HuH-7.5 (cell line): Measurements from ENCODE around the gene NEUROG1.

ENCODE experiments used
- DNase-seq: peaks from one replicate; pipeline ENCODE4 v3.0.0; 2011; ENCODE audit warnings: low spot score

NEUROG1 gene

GRCh38 chr5:135561266-135561665, 25.5 kb upstream of the NEUROG1 start:
- no peak for DNase-seq

GRCh38 chr5:135560858-135561257, 25.1 kb upstream of the NEUROG1 start:
- peak; percentile 71 for DNase-seq

- no peak for DNase-seq
Observed at GRCh38 chr5:135559354-135559753, 23.6 kb upstream of the NEUROG1 start.

DNA sequence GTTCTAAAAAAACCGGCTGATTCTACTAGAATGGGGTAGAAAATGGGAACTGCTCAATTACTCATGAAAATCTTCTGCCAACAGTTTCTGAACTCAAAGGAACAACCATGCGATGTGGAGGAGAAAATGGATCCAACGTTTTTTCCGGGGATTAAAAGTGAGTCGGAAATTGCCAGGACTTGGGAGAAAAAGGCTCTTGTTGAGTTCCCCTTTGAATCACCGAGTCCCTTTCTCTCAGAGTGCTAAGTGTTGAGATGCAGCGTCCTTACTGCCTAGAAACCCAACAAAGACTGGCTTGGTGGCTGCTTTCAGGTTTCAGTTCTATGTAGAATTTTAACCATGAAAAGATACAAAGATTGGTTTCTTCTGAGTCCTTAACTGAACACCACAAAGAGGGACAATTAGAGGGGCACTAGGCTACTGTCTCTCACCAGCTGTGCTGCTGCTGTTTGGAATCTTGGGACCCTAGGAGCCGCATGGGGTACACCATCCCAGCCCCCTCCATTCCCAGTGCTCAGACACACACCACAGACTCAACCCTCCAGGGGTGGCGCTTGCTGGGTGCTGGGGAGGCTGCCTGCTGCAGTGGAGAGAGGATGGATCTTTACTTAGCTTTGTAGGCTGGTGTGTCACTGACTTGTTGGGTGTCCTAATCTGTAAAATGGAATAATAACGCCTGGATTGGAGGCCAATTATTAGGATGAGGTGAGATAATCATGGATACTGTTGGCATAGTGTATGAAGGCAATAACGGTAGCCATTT, 21.5 kb upstream of the NEUROG1 start:
- DNase-seq: no peak

DNA sequence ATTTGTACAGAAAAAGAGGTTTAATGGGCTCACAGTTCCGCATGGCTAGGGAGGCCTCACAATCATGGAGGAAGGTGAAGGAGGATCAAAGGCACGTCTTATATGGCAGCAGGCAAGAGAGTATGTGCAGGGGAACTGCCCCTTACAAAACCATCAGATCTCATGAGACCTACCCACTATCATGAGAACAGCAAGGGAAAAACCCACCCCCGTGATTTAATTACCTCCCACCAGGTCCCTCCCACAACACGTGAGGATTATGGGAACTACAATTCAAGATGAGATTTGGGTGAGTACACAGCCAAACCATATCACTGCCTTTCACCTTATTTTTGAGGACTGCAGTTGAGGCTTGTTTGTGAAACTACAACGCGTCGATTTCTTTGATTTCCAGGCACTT, 20.9 kb upstream of the NEUROG1 start:
- DNase-seq: no peak

- no peak for DNase-seq
Observed at GRCh38 chr5:135555530-135555929, 19.8 kb upstream of the NEUROG1 start.

DNA sequence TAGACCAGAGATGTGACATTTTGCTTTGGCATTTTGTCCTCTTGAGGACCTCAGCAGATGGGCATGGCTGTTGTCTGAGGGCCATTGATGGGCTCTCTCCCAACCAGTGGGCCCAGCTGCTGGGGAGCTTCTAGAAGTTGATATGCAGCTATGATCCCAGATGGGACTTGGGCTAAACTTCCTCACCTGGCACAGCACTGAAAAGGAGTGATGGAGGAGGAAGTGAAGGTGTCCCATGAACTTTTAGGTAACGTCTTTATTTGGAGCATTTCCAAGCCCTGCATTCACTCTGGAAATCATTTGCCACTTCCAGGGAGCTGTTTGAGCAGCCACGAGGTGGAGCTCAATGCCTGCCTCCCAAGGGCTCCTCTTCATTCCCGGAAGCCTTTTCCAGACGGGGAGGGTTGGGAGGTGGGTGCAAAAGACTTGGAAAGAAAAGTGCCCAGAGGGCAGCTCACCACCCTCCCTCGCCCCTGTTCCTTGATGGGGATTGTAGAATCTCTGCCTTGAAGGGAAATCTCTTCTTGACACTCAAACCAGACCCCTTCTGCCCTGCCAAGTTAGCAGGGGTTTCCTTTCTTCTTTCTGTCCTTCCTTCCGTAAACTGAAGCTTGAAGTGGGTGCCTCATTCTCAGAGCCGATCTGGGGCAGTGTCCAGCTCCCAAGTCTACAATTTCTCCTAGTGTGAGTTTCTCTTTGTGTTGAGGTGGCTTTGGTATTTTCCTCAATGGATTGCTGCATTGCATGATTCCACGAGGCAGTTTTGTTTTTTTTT, 18.1 kb upstream of the NEUROG1 start:
- DNase-seq: peak; percentile 51

DNA sequence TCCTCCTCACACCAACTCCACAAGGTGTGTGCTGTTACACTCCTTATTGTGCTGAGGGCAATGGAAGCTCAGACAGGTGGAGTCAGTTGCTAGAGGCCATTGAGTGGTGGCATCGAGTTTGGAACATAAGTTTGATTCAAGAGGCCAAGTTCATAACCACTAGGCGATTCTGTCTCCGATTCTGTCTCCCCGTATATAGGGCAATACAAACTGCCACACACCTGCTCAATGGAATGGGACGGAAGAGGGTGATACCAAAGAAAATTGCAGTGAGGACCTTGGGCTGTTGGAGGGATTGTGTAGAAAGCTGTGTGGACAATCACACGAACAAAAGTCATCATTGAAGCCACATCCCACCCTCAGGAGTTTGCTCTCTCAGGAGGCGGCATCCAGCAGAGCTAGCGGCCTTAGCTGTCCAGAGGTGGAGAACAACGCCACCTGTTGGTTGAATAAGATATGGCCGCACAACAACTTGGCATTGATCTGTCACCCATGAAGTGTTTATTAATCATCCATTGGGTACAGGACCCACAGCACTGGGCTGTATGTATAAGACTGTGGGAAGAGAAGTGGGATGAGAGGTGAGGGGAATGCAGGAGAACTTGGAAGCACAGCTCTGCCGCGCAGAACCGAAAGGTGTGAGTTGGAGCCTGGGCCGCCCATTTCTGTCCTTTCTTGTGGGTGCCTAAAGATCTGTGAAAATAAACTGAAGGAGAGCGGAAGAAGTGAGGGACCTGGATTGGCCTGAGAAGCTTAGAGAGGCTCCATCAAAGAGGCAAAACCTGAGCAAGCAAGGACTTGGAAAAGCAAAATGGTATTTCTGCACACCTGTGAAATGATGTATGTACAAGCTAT, 16.1 kb upstream of the NEUROG1 start:
- peak; percentile 71 for DNase-seq

- DNase-seq: no peak
Observed at GRCh38 chr5:135549413-135549812, 13.6 kb upstream of the NEUROG1 start.

DNA sequence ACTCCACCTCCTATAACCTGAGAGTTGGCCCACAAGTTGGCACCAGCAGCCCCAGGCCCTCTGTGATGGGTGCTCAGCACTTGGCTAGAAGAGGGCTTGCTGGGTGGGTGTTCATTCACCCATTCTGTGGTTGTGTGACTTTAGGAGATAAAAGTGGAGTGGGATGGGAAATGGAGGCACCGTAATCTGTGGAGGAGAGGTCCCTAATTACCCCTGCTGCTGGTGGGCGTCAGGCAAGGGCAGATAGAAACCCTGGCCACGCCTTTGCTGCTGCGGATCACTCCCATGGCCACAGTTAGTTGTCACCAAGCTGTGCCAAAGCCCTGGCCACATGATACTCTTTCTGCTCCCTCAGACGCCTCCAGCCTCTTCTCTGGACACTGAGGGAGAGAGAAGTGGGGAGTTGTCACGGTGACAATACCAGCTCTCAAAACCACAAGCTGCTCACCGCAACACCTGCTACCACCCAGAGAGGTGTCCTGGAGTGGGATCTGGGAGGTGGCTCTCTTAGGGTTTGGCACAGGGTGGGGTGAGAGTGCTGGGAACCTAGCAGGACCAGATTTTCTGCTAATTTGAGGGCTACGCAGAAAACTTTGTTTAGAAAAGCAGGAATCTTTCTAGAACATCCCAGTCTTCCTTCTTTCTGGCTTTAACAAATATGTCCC, 12.0 kb upstream of the NEUROG1 start:
- DNase-seq: no peak

DNA sequence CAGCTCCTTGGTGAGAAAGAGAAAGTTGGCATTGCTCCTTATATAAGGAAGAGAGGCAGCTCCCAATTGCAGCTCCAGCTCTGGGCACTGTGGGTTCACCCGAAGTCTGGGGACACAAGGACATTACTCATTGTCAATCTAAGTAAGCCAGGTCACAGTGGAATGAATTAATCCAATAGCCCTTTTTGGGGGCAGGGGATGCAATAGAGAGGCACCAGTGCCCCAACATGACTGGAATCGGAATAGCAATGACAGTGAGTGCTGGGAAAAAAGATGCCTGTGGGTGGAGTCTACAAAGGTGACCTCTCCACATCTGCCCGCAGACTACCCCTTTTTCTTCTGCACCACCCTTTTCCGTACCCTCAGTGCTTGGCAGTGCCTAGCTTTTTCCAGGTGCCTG, 11.1 kb upstream of the NEUROG1 start:
- no peak for DNase-seq

DNA sequence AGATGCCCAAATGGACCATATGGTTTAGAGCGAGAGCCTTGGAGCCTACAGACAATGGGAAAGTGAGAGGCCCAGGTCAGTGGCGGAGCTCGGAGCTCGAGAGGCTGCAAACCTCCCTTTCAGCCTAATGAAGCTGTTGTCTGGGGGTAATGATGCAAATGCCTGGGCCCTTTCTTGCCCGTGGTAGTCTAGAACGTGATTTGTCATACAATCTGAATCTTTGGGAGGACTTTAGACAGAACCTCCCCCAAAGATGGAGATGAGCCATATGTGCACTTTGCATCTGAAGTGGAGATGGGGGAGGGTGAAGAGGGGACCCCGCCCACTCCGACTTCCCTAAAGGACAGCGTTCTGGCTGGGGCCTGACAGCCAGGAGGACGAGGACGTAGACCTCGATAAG, 10.3 kb upstream of the NEUROG1 start:
- no peak for DNase-seq

GRCh38 chr5:135545099-135545498, 9.3 kb upstream of the NEUROG1 start:
- no peak for DNase-seq

DNA sequence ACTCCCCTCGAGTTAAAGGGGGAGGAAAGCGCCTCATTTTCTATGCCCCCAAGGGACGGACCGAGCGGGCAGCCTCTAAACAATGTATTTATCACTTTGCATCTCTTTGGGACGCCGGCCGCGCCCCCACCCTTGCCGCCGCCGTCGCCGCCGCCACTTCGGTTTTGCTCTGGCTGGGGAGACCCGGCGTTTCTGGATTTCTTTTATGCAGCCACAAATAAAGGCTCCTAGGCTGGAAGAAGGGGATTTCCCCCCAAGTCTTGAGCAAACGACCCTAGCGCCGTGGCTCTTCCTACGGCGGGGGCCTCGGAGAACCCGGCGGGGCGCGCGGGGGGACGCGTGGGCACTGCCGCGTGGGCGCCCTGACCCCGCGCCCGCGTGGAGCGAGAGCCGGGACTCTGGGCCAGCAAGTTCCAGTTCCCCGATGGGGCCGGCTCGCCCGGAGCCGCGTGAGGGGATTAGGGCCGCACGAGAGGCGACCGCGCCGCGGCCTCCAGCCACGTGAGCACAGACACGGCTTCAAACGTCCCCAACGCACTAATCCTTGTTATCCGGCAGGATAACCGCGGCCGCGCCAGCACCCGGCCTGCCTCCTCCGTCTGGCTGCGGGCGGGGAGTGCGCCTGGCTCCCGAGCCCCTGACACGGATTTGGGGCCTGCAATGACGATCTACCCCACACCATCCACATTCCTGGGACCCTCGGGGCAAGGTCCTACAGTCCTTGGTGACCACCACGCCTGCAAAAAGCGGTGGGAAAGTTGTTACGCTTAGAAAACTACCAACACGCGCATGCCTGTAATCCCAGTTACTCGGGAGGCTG, 7.9 kb upstream of the NEUROG1 start:
- DNase-seq: no peak

- no peak for DNase-seq
Observed at GRCh38 chr5:135543001-135543484, 7.3 kb upstream of the NEUROG1 start.

- DNase-seq: no peak
Observed at GRCh38 chr5:135541807-135542502, 6.2 kb upstream of the NEUROG1 start.

- DNase-seq: no peak
Observed at GRCh38 chr5:135539430-135540005, 3.8 kb upstream of the NEUROG1 start.

GRCh38 chr5:135538261-135538660, 2.5 kb upstream of the NEUROG1 start:
- DNase-seq: no peak

DNA sequence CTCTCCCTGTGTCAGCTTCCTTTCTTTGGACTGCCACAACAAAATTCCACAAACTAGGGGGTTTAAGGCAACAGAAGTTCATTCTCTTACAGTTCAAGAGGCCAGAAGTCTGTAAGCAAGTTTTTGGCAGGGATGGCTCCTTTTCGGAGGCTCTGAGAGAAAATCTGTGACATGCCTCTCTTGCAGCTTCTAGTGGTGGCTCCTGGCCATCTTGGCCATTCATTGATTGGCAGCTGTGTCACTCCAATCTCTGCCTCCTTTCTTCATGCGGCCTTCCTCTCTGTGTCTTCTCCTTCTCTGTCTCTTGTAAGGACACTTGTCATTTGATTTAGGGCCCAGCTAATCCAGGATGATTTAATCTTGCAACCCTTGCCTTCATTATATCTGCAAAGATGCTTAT, 2.0 kb upstream of the NEUROG1 start:
- no peak for DNase-seq

DNA sequence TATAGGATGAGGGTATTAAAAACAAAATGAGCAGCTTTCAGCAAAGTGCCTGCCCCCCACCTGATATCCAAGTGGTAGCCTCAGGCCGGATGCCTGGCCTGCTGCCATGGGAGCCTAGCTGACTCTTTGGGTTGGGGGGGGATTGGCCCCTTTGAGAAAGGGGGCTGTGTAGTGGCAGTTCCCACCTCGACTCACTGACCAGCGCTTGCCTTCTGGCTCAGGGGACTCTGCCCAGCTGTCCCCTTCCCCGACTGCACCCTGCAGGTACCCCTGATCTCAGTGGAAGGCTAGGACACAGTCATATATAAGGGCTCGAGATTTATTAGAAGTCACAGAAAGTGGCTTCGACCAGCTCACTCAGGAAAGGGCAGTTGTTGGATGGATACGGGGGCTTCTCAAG, 1.5 kb upstream of the NEUROG1 start:
- DNase-seq: no peak
